Activated naive CD8-positive, alpha-beta T cell treated with anti-CD3 and anti-CD28 coated beads for 36 hours (primary cell): ENCODE measurements around the gene PRKCA. TPM values are rescaled to one million over a fixed set of nuclear protein-coding genes. Genes with fewer than 3 reads are reported as not detected.

Experiments
- DNase-seq: peaks from one replicate; pipeline ENCODE4 v3.0.0; 2021
- H3K27ac Mint-ChIP-seq: one replicate; pipeline ENCODE4 v1.8.0; 2022; ENCODE audit warnings: mild to moderate bottlenecking, moderate library complexity, mixed read lengths
- H3K27me3 Mint-ChIP-seq: one replicate; pipeline ENCODE4 v1.8.0; 2022; ENCODE audit warnings: mild to moderate bottlenecking, mixed read lengths
- H3K36me3 Mint-ChIP-seq: one replicate; pipeline ENCODE4 v1.8.0; 2021; ENCODE audit warnings: mild to moderate bottlenecking, mixed read lengths
- H3K4me1 Mint-ChIP-seq: one replicate; pipeline ENCODE4 v1.8.0; 2021; ENCODE audit warnings: mixed read lengths
- H3K4me3 Mint-ChIP-seq: one replicate; pipeline ENCODE4 v1.8.0; 2022; ENCODE audit warnings: mild to moderate bottlenecking, moderate library complexity, mixed read lengths
- H3K9me3 Mint-ChIP-seq: one replicate; pipeline ENCODE4 v1.8.0; 2022; ENCODE audit warnings: mixed read lengths
- total RNA-seq, 2 experiments: library from RNA; stranded (reverse); gene quantifications; one replicate each; pipeline ENCODE4 v1.2.3, GENCODE V29; 2021

The PRKCA gene
- total RNA-seq, 2 experiments from 2014 or later: 63.5 to 65.8 TPM

- Mint-ChIP-seq H3K9me3 (peaks cover 17% of the 10 kb centered on the region), H3K4me3 (no peak overlapping the region), H3K27ac (no peak overlapping the region), H3K27me3 (no peaks in the 10 kb centered on the region), H3K4me1 (peaks cover 30% of the 10 kb centered on the region), H3K36me3 (peaks cover 62% of the 10 kb centered on the region)
- no peak for DNase-seq
Measured at GRCh38 chr17:66661411-66662256, 359.2 kb downstream of the PRKCA start.

- Mint-ChIP-seq H3K4me1 (peaks cover 36% of the 10 kb centered on the region), H3K36me3 (peaks cover 57% of the 10 kb centered on the region), H3K27me3 (no peaks in the 10 kb centered on the region), H3K4me3 (no peak overlapping the region), H3K27ac (no peak overlapping the region), H3K9me3 (peaks cover 12% of the 10 kb centered on the region)
- no peak for DNase-seq
Measured at GRCh38 chr17:66662496-66662895, 360.1 kb downstream of the PRKCA start.

- Mint-ChIP-seq H3K36me3 (peaks cover 57% of the 10 kb centered on the region), H3K4me1 (peaks cover 41% of the 10 kb centered on the region), H3K4me3 (no peak overlapping the region), H3K27me3 (no peaks in the 10 kb centered on the region), H3K27ac (no peak overlapping the region), H3K9me3 (peaks cover 7% of the 10 kb centered on the region)
- DNase-seq: no peak
Measured at GRCh38 chr17:66663041-66663606, 360.7 kb downstream of the PRKCA start.

- Mint-ChIP-seq H3K4me1 (peaks cover 44% of the 10 kb centered on the region), H3K27ac (no peak overlapping the region), H3K4me3 (no peak overlapping the region), H3K36me3 (peaks cover 53% of the 10 kb centered on the region), H3K9me3 (peaks cover 4% of the 10 kb centered on the region), H3K27me3 (no peaks in the 10 kb centered on the region)
- no peak for DNase-seq
Measured at GRCh38 chr17:66664336-66664735, 361.9 kb downstream of the PRKCA start.

GRCh38 chr17:66665194-66665593 is 362.8 kb downstream of the PRKCA start:
- Mint-ChIP-seq H3K36me3 (peaks cover 50% of the 10 kb centered on the region), H3K9me3 (peaks cover 2% of the 10 kb centered on the region), H3K27ac (no peak overlapping the region), H3K4me3 (no peak overlapping the region), H3K27me3 (no peaks in the 10 kb centered on the region), H3K4me1 (peaks cover 46% of the 10 kb centered on the region)
- DNase-seq: no peak

GRCh38 chr17:66667090-66667489 is 364.7 kb downstream of the PRKCA start:
- DNase-seq: no peak
- H3K27ac Mint-ChIP-seq: peak overlapping the region; percentile 77
- peak overlapping the region; percentile 33 for H3K4me3 Mint-ChIP-seq
- H3K9me3 Mint-ChIP-seq: peaks cover 2% of the 10 kb centered on the region
- no peaks in the 10 kb centered on the region for H3K27me3 Mint-ChIP-seq
- peaks cover 45% of the 10 kb centered on the region for H3K36me3 Mint-ChIP-seq
- peaks cover 50% of the 10 kb centered on the region for H3K4me1 Mint-ChIP-seq

GRCh38 chr17:66667491-66668030 is 365.1 kb downstream of the PRKCA start:
- peaks cover 2% of the 10 kb centered on the region for H3K9me3 Mint-ChIP-seq
- DNase-seq: peak; percentile 74
- peak overlapping the region; percentile 77 for H3K27ac Mint-ChIP-seq
- peaks cover 42% of the 10 kb centered on the region for H3K36me3 Mint-ChIP-seq
- H3K4me1 Mint-ChIP-seq: peaks cover 54% of the 10 kb centered on the region
- H3K4me3 Mint-ChIP-seq: peak overlapping the region; percentile 33
- H3K27me3 Mint-ChIP-seq: no peaks in the 10 kb centered on the region

GRCh38 chr17:66670206-66670605 is 367.8 kb downstream of the PRKCA start:
- H3K27me3 Mint-ChIP-seq: no peaks in the 10 kb centered on the region
- H3K36me3 Mint-ChIP-seq: peaks cover 29% of the 10 kb centered on the region
- H3K4me3 Mint-ChIP-seq: no peak overlapping the region
- no peak overlapping the region for H3K27ac Mint-ChIP-seq
- peaks cover 2% of the 10 kb centered on the region for H3K9me3 Mint-ChIP-seq
- H3K4me1 Mint-ChIP-seq: peaks cover 66% of the 10 kb centered on the region
- DNase-seq: no peak

- H3K27ac Mint-ChIP-seq: no peak overlapping the region
- peaks cover 29% of the 10 kb centered on the region for H3K36me3 Mint-ChIP-seq
- H3K9me3 Mint-ChIP-seq: peaks cover 2% of the 10 kb centered on the region
Measured at GRCh38 chr17:66671156-66671555, 368.7 kb downstream of the PRKCA start.

GRCh38 chr17:66673668-66674276 is 371.4 kb downstream of the PRKCA start:
- H3K4me3 Mint-ChIP-seq: peak overlapping the region; percentile 44
- H3K9me3 Mint-ChIP-seq: peaks cover 7% of the 10 kb centered on the region
- H3K27me3 Mint-ChIP-seq: no peaks in the 10 kb centered on the region
- peaks cover 32% of the 10 kb centered on the region for H3K36me3 Mint-ChIP-seq
- peak; percentile 40 for DNase-seq
- peak overlapping the region; percentile 75 for H3K27ac Mint-ChIP-seq
- peaks cover 46% of the 10 kb centered on the region for H3K4me1 Mint-ChIP-seq

More at GRCh38 chr17:66671156-66671555, 368.7 kb downstream of the PRKCA start:
- Mint-ChIP-seq H3K27me3 (no peaks in the 10 kb centered on the region), H3K4me1 (peaks cover 59% of the 10 kb centered on the region), H3K4me3 (no peak overlapping the region)
- DNase-seq: no peak

GRCh38 chr17:66675273-66675990 is 373.0 kb downstream of the PRKCA start:
- Mint-ChIP-seq H3K36me3 (peaks cover 29% of the 10 kb centered on the region), H3K4me1 (peaks cover 42% of the 10 kb centered on the region), H3K27me3 (no peaks in the 10 kb centered on the region), H3K4me3 (no peak overlapping the region), H3K9me3 (peaks cover 7% of the 10 kb centered on the region), H3K27ac (no peak overlapping the region)
- no peak for DNase-seq

GRCh38 chr17:66675991-66676371 is 373.6 kb downstream of the PRKCA start:
- peaks cover 42% of the 10 kb centered on the region for H3K4me1 Mint-ChIP-seq
- no peaks in the 10 kb centered on the region for H3K27me3 Mint-ChIP-seq
- peaks cover 29% of the 10 kb centered on the region for H3K36me3 Mint-ChIP-seq
- H3K4me3 Mint-ChIP-seq: no peak overlapping the region
- H3K27ac Mint-ChIP-seq: no peak overlapping the region
- no peak for DNase-seq
- H3K9me3 Mint-ChIP-seq: peaks cover 7% of the 10 kb centered on the region

GRCh38 chr17:66676421-66676820 is 374.0 kb downstream of the PRKCA start:
- Mint-ChIP-seq H3K27ac (no peak overlapping the region), H3K9me3 (peaks cover 7% of the 10 kb centered on the region), H3K36me3 (peaks cover 29% of the 10 kb centered on the region), H3K4me1 (peaks cover 41% of the 10 kb centered on the region), H3K27me3 (no peaks in the 10 kb centered on the region), H3K4me3 (no peak overlapping the region)
- no peak for DNase-seq

- Mint-ChIP-seq H3K27ac (peak overlapping the region; percentile 19), H3K27me3 (no peaks in the 10 kb centered on the region), H3K4me1 (peaks cover 31% of the 10 kb centered on the region), H3K36me3 (peaks cover 29% of the 10 kb centered on the region), H3K9me3 (peaks cover 7% of the 10 kb centered on the region), H3K4me3 (no peak overlapping the region)
- DNase-seq: no peak
Measured at GRCh38 chr17:66677201-66677981, 375.0 kb downstream of the PRKCA start.
